SU-DHL-6 (cell line): ENCODE results near the gene RAD51B.

Source experiments
- H2AFZ ChIP-seq: fragments of 200-600 bp; sonication (generic); 2 replicates; pipeline ENCODE4 v1.6.1; 2014; ENCODE audit warnings: low read depth, mild to moderate bottlenecking, moderate library complexity, mixed read lengths, antibody characterized with exemption, low read length; ENCODE audit not compliant: severe bottlenecking
- H3F3A ChIP-seq: fragments of 200-600 bp; shearing (Covaris generic); 2 replicates; pipeline ENCODE4 v1.6.0; 2016; ENCODE audit warnings: antibody characterized with exemption, mild to moderate bottlenecking; ENCODE audit not compliant: insufficient read depth
- H3K27ac ChIP-seq: fragments of 200-600 bp; sonication (generic); 2 replicates; pipeline ENCODE4 v1.5.1; 2016; ENCODE audit warnings: low read depth, mild to moderate bottlenecking, low read length, moderate library complexity, mixed read lengths
- H3K27me3 ChIP-seq: fragments of 200-600 bp; sonication (generic), shearing (Covaris generic); 2 replicates; pipeline ENCODE4 v1.6.0; 2014; ENCODE audit warnings: mild to moderate bottlenecking, low read length
- H3K36me3 ChIP-seq: fragments of 200-600 bp; sonication (generic); 2 replicates; pipeline ENCODE4 v1.6.1; 2014; ENCODE audit warnings: mild to moderate bottlenecking, low read length, mixed read lengths
- H3K4me2 ChIP-seq: fragments of 300-600, 200-600 bp; shearing (Covaris generic), sonication (generic); 2 replicates; pipeline ENCODE4 v1.6.0; 2014; ENCODE audit warnings: low read length, low read depth, mild to moderate bottlenecking; ENCODE audit not compliant: poor library complexity, severe bottlenecking
- H3K4me3 ChIP-seq: fragments of 200-600 bp; sonication (generic); 2 replicates; pipeline ENCODE4 v1.5.1; 2014; ENCODE audit warnings: antibody characterized with exemption, low read length, mild to moderate bottlenecking, mixed read lengths; ENCODE audit not compliant: insufficient read depth, poor library complexity, severe bottlenecking
- H3K79me2 ChIP-seq: fragments of 200-600 bp; sonication (generic); 2 replicates; pipeline ENCODE4 v1.6.1; 2014; ENCODE audit warnings: mild to moderate bottlenecking, low read length, moderate library complexity; ENCODE audit not compliant: insufficient read depth
- H3K9ac ChIP-seq: fragments of 200-600 bp; sonication (generic); 2 replicates; pipeline ENCODE4 v1.7.0; 2014; ENCODE audit warnings: mild to moderate bottlenecking, low read length
- H3K9me2 ChIP-seq: fragments of 200-600 bp; sonication (generic); replicated peaks from 2 replicates; pipeline ENCODE4 v1.6.1; 2014; ENCODE audit warnings: low read length; ENCODE audit not compliant: insufficient read depth
- H3K9me3 ChIP-seq: fragments of 200-600 bp; sonication (generic); 2 replicates; pipeline ENCODE4 v1.6.1; 2014; ENCODE audit warnings: low read length, mixed read lengths; ENCODE audit not compliant: insufficient read depth
- H4K20me1 ChIP-seq: fragments of 200-600 bp; sonication (generic); 2 replicates; pipeline ENCODE4 v1.6.1; 2014; ENCODE audit warnings: low read depth, mild to moderate bottlenecking, antibody characterized with exemption, low read length, moderate library complexity, mixed read lengths
- EZH2phosphoT487 ChIP-seq: fragments of 200-600 bp; sonication (generic), shearing (Covaris generic); conservative IDR thresholded peaks from 2 replicates; pipeline ENCODE4 v1.6.1; 2018; ENCODE audit warnings: mild to moderate bottlenecking, antibody characterized with exemption, low read length, moderate library complexity, mixed read lengths
- TF ChIP-seq, protein P1 (sequence below): fragments of 200-600 bp; sonication (generic); IDR thresholded peaks from one replicate; pipeline ENCODE4 v1.5.1; 2017; ENCODE audit warnings: antibody characterized with exemption, mild to moderate bottlenecking, low read length, moderate library complexity; ENCODE audit not compliant: insufficient read depth, poor library complexity, severe bottlenecking

Gene RAD51B

DNA sequence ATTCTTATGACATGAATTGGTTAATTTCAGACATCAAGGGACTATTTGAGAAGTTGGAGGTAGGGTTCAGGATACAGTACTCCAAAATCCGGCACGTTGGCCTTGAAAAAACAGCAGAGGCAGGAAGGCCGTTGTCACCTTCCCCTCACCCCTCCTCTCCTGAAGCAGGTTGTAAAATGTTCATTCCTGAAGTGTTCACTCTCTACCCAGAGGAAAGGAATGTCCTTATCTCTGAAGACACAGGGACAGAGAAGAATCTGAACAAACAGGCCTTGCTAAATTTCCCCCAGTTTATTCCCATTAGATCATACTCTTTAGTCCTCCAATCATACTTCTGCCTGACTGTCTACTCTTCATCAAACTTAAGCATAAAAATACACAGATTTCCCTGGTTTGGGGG lies 659.7 kb downstream of the RAD51B start:
- Histone ChIP-seq H2AFZ (no peak overlapping the region), H3F3A (no peaks in the 10 kb centered on the region), H3K4me3 (no peak overlapping the region), H3K79me2 (no peaks in the 10 kb centered on the region), H3K9me2 (no peaks in the 10 kb centered on the region), H3K27me3 (no peaks in the 10 kb centered on the region), H3K9me3 (no peaks in the 10 kb centered on the region), H3K36me3 (no peaks in the 10 kb centered on the region), H3K9ac (no peak overlapping the region), H3K4me2 (no peak overlapping the region), H4K20me1 (no peaks in the 10 kb centered on the region), H3K27ac (no peak overlapping the region)
- TF ChIP-seq, protein P1, sequence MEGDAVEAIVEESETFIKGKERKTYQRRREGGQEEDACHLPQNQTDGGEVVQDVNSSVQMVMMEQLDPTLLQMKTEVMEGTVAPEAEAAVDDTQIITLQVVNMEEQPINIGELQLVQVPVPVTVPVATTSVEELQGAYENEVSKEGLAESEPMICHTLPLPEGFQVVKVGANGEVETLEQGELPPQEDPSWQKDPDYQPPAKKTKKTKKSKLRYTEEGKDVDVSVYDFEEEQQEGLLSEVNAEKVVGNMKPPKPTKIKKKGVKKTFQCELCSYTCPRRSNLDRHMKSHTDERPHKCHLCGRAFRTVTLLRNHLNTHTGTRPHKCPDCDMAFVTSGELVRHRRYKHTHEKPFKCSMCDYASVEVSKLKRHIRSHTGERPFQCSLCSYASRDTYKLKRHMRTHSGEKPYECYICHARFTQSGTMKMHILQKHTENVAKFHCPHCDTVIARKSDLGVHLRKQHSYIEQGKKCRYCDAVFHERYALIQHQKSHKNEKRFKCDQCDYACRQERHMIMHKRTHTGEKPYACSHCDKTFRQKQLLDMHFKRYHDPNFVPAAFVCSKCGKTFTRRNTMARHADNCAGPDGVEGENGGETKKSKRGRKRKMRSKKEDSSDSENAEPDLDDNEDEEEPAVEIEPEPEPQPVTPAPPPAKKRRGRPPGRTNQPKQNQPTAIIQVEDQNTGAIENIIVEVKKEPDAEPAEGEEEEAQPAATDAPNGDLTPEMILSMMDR = no peak
- no peak for TF ChIP-seq EZH2phosphoT487

DNA sequence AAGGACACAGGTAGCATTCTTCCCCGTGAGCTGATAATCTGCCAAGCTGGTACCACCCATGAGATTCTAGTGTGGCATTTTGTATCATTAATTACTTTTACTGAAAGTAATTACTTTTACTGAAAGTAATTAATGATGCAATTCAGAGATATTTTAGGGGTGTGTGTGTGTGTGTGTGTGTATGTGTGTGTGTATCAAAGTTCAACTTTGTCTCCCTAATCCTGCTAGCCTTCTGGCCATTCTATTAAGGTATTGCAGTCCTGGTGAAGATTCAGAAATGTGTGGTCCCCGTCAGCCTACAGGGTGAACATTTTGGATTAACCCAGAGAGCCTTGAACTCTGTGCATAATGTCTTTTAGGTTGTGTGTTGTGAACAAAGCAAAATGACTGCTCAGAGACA lies 662.4 kb downstream of the RAD51B start:
- Histone ChIP-seq H3K79me2 (no peaks in the 10 kb centered on the region), H3K9me2 (no peaks in the 10 kb centered on the region), H3K27me3 (no peaks in the 10 kb centered on the region), H2AFZ (no peak overlapping the region), H3K4me2 (no peak overlapping the region), H3K27ac (no peak overlapping the region), H3K9me3 (no peaks in the 10 kb centered on the region), H3K9ac (no peak overlapping the region), H3K4me3 (no peak overlapping the region), H3K36me3 (no peaks in the 10 kb centered on the region), H3F3A (no peaks in the 10 kb centered on the region), H4K20me1 (no peaks in the 10 kb centered on the region)
- TF ChIP-seq EZH2phosphoT487 = no peak
- TF ChIP-seq, protein P1 = no peak

DNA sequence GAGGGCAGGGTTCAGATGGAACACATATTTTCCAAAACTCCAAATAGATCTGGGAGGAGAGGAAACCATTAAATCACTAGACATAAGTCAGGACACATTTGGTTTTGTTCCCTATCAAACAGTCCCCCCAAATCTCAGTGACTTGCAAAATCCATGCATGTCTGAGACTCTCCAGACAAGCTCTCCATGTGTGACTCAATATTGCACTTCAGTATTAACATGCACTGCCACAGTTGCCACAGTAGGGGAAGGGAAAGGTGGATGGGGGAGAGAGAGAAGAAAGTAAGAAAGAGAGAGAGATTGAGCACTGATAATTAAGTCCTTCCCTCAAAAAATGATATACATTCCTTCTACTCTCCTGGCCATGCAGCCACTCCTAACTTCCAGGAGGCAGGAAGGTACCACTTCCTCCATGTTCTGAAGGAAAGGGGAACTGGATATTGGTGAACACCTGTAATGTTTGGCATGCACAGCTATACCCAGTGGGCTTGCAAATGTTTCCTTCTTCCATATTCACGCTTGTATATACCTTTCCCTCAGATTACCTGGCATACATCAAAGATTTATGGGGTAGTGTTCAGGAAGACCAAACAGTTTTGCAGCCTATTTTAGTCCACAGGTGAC lies 663.3 kb downstream of the RAD51B start:
- Histone ChIP-seq H3K27me3 (no peaks in the 10 kb centered on the region), H3K4me2 (no peak overlapping the region), H3K79me2 (no peaks in the 10 kb centered on the region), H3F3A (no peaks in the 10 kb centered on the region), H3K9me3 (no peaks in the 10 kb centered on the region), H2AFZ (no peak overlapping the region), H3K9me2 (no peaks in the 10 kb centered on the region), H4K20me1 (no peaks in the 10 kb centered on the region), H3K27ac (no peak overlapping the region), H3K9ac (no peak overlapping the region), H3K36me3 (no peaks in the 10 kb centered on the region), H3K4me3 (no peak overlapping the region)
- no peak for TF ChIP-seq EZH2phosphoT487
- TF ChIP-seq, protein P1 = no peak
